ENCODE data around the gene PSMD3. TPM values are rescaled to one million over a fixed set of nuclear protein-coding genes. Genes with fewer than 3 reads are reported as not detected.

The PSMD3 gene
- 10 to 100 TPM; 80.0 to 83.1 (median 81.1) TPM for total RNA-seq
- 85.8 TPM for polyA plus RNA-seq
- long read RNA-seq, donor 1, transcript PSMD3-201 (12 exons, 2,158 nt), result major isoform, 108 of 126 reads
- long read RNA-seq, donor 1, partial matches to known transcripts, result 8 of 126 reads
- long read RNA-seq, donor 1, other reads (novel, unspliced or antisense), result 10 of 126 reads
- long read RNA-seq, donor 2, transcript PSMD3-201 (12 exons, 2,158 nt), result major isoform, 55 of 77 reads
- long read RNA-seq, donor 2, partial matches to known transcripts, result 13 of 77 reads
- long read RNA-seq, donor 2, other reads (novel, unspliced or antisense), result 9 of 77 reads
- long read RNA-seq, donor 3, transcript PSMD3-201 (12 exons, 2,158 nt), result major isoform, 309 of 352 reads
- long read RNA-seq, donor 3, partial matches to known transcripts, result 28 of 352 reads
- long read RNA-seq, donor 3, other reads (novel, unspliced or antisense), result 15 of 352 reads
- long read RNA-seq, donor 4, transcript PSMD3-201 (12 exons, 2,158 nt), result major isoform, 72 of 91 reads
- long read RNA-seq, donor 4, partial matches to known transcripts, result 12 of 91 reads
- long read RNA-seq, donor 4, other reads (novel, unspliced or antisense), result 7 of 91 reads

DNA sequence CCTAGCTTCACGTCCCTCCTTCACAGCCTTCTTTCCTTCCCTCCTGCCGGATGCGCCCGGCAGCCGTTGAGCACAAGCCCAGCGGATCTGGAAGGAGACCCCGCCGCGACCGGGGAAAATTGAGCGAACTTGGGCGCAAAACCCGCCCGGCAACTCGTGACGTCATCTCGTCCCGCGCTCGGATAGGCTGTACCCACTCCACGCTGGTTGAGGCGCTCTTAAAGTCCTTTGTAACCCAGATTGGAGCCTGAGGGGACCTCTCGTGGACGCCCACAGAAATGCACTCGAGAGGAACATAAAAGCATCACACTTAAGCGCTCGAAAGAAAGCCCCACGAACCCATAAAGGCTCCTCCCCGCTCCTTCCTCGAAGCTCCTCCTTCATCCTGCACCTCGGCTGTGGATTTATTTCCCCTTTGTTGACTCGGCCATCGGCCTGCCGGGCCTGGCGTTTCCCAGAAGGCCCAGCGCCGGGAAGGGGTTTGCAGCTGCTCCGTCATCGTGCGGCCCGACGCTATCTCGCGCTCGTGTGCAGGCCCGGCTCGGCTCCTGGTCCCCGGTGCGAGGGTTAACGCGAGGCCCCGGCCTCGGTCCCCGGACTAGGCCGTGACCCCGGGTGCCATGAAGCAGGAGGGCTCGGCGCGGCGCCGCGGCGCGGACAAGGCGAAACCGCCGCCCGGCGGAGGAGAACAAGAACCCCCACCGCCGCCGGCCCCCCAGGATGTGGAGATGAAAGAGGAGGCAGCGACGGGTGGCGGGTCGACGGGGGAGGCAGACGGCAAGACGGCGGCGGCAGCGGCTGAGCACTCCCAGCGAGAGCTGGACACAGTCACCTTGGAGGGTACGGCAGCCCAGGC lies at the start of gene PSMD3:
PSMD3 (plus strand) TSS at position 457 of the 856 bp plus-strand sequence; CDS start at position 621, 164 bp downstream.
- peak within 1 kb of the TSS; percentile 83 for H3K27ac ChIP-seq (ENCODE audit: low read length)
- DNase-seq (peak; percentile 97 to 99 (median 98)), ATAC-seq (peak; percentile 97)
- H3K9me3 ChIP-seq (ENCODE audit: control insufficient read depth, low read length), result no peaks in the 10 kb centered on the region
- WGBS, result under 1% methylated on average over 84 of the region's 84 CpGs
- intact Hi-C loops (cut with DNase I), result loop anchor here in 1 of 4 donors (2.0 kb wide), 1 partner anchor 22 kb away; no protein-coding TSS in a partner anchor
- H3K4me3 ChIP-seq (ENCODE audit: low read length), result peak within 1 kb of the TSS; percentile 81
- no peaks in the 10 kb centered on the region for H3K27me3 ChIP-seq (ENCODE audit: control insufficient read depth, insufficient read depth)
- no peaks in the 10 kb centered on the region for H3K4me1 ChIP-seq (ENCODE audit: control insufficient read depth, insufficient read depth, low read length)

DNA sequence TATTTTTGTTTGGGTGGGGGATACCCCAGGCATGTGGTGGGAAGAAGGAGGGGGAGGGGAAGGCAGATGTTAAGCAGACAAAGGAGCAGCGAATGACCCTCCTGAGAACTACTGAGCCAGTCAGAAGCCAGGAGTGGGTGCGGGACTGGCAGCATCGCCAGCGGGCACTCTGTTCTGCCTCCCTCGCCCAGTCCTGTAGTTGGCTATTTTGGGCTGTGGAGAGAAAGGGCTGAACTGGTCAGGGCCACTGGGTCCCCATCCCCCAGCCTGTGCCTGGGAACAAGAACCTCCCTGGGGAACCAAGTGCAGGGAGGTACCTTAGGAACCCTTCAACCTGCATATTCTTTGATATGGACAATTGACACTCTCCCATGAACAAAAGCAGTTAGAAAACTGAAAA lies 46.7 kb upstream of the PSMD3 start:
- intact Hi-C loops (cut with DNase I), result no loop called here
- peak; percentile 55 to 77 for ATAC-seq
- H3K27me3 ChIP-seq (ENCODE audit: control insufficient read depth, insufficient read depth), result no peaks in the 10 kb centered on the region
- peaks cover 3% of the 10 kb centered on the region for H3K4me1 ChIP-seq (ENCODE audit: control insufficient read depth, insufficient read depth, low read length)
- WGBS, result 50% methylated on average over 5 of the region's 5 CpGs
- H3K9me3 ChIP-seq (ENCODE audit: control insufficient read depth, low read length), result no peaks in the 10 kb centered on the region
- H3K27ac ChIP-seq (ENCODE audit: low read length), result peak overlapping the region; percentile 18
- H3K4me3 ChIP-seq (ENCODE audit: low read length), result no peak overlapping the region
- DNase-seq, result no peak

GRCh38 chr17:39934324-39934723 lies 46.3 kb upstream of the PSMD3 start:
- Histone ChIP-seq H3K27ac (ENCODE audit: low read length) (peak overlapping the region; percentile 66), H3K27me3 (ENCODE audit: control insufficient read depth, insufficient read depth) (no peaks in the 10 kb centered on the region), H3K4me3 (ENCODE audit: low read length) (no peak overlapping the region), H3K4me1 (ENCODE audit: control insufficient read depth, insufficient read depth, low read length) (peaks cover 3% of the 10 kb centered on the region), H3K9me3 (ENCODE audit: control insufficient read depth, low read length) (no peaks in the 10 kb centered on the region)
- ATAC-seq (no peak), DNase-seq (no peak)
- WGBS, result 81% methylated on average over 5 of the region's 5 CpGs
- intact Hi-C loops (cut with DNase I), result no loop called here

- no peaks in the 10 kb centered on the region for H3K27me3 ChIP-seq (ENCODE audit: control insufficient read depth, insufficient read depth)
- no peak overlapping the region for H3K4me3 ChIP-seq (ENCODE audit: low read length)
- DNase-seq, result no peak
- peaks cover 3% of the 10 kb centered on the region for H3K4me1 ChIP-seq (ENCODE audit: control insufficient read depth, insufficient read depth, low read length)
- 65% methylated on average over 3 of the region's 3 CpGs for WGBS
- intact Hi-C loops (cut with DNase I), result no loop called here
- no peaks in the 10 kb centered on the region for H3K9me3 ChIP-seq (ENCODE audit: control insufficient read depth, low read length)
- ATAC-seq, result no peak
- H3K27ac ChIP-seq (ENCODE audit: low read length), result no peak overlapping the region
These were observed 44.7 kb upstream of the PSMD3 start for GRCh38 chr17:39935909-39936308.

GRCh38 chr17:39937447-39937846 lies 43.2 kb upstream of the PSMD3 start:
- no peak for ATAC-seq
- H3K27me3 ChIP-seq (ENCODE audit: control insufficient read depth, insufficient read depth), result no peaks in the 10 kb centered on the region

DNA sequence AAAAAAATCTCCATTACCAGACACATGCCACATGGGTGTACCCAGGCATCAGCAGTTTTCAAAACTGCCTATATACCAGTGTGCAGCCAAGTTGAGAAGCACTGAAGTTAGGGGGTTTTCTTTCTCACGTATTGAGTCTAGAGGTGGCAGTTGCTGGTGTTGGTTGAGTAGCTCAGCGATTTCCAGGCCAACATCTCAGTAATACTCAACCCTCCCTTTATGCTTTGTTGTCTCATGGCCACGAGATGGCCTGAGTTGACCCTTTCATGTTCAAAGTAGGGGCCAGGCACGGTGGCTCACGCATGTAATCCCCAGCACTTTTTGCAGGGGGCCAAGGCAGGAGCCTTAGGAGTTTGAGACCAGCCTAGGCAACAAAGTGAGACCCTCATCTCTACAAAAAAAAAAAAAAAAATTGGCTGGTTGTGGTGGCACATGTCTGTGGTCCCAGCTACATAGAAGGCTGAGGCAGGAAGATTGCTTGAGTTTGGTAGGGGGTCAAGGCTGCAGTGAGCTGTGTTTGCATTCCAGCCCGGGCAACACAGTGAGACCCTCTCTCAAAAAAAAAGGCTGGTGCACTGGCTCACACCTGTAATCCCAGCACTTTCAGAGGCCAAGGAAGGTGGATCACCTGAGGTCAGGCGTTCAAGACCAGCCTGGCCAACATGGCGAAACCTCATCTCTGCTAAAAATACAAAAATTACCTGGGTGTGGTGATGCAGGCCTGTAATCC lies 42.3 kb upstream of the PSMD3 start:
- no peaks in the 10 kb centered on the region for H3K27me3 ChIP-seq (ENCODE audit: control insufficient read depth, insufficient read depth)
- DNase-seq, result no peak
- no peak overlapping the region for H3K4me3 ChIP-seq (ENCODE audit: low read length)
- H3K4me1 ChIP-seq (ENCODE audit: control insufficient read depth, insufficient read depth, low read length), result peaks cover 3% of the 10 kb centered on the region
- ATAC-seq, result no peak
- no peaks in the 10 kb centered on the region for H3K9me3 ChIP-seq (ENCODE audit: control insufficient read depth, low read length)
- WGBS, result 70% methylated on average over 8 of the region's 8 CpGs
- no peak overlapping the region for H3K27ac ChIP-seq (ENCODE audit: low read length)
- intact Hi-C loops (cut with DNase I), result no loop called here

More at GRCh38 chr17:39937447-39937846, 43.2 kb upstream of the PSMD3 start:
- H3K4me3 ChIP-seq (ENCODE audit: low read length), result no peak overlapping the region
- DNase-seq, result no peak
- WGBS, result 92% methylated on average over 3 of the region's 3 CpGs
- no peaks in the 10 kb centered on the region for H3K9me3 ChIP-seq (ENCODE audit: control insufficient read depth, low read length)
- H3K4me1 ChIP-seq (ENCODE audit: control insufficient read depth, insufficient read depth, low read length), result peaks cover 3% of the 10 kb centered on the region
- intact Hi-C loops (cut with DNase I), result no loop called here
- H3K27ac ChIP-seq (ENCODE audit: low read length), result no peak overlapping the region

- ATAC-seq (no peak), DNase-seq (no peak)
- 84% methylated on average over 3 of the region's 3 CpGs for WGBS
- intact Hi-C loops (cut with DNase I), result no loop called here
- no peaks in the 10 kb centered on the region for H3K9me3 ChIP-seq (ENCODE audit: control insufficient read depth, low read length)
- peaks cover 3% of the 10 kb centered on the region for H3K4me1 ChIP-seq (ENCODE audit: control insufficient read depth, insufficient read depth, low read length)
- no peak overlapping the region for H3K4me3 ChIP-seq (ENCODE audit: low read length)
- no peak overlapping the region for H3K27ac ChIP-seq (ENCODE audit: low read length)
- no peaks in the 10 kb centered on the region for H3K27me3 ChIP-seq (ENCODE audit: control insufficient read depth, insufficient read depth)
These were observed 41.5 kb upstream of the PSMD3 start for GRCh38 chr17:39939106-39939505.

- Histone ChIP-seq H3K27me3 (ENCODE audit: control insufficient read depth, insufficient read depth) (no peaks in the 10 kb centered on the region), H3K4me1 (ENCODE audit: control insufficient read depth, insufficient read depth, low read length) (peaks cover 3% of the 10 kb centered on the region), H3K27ac (ENCODE audit: low read length) (no peak overlapping the region), H3K4me3 (ENCODE audit: low read length) (no peak overlapping the region), H3K9me3 (ENCODE audit: control insufficient read depth, low read length) (no peaks in the 10 kb centered on the region)
- ATAC-seq (peak in 1 of 2 donors; percentile 23), DNase-seq (no peak)
- 45% methylated on average over 6 of the region's 6 CpGs for WGBS
- intact Hi-C loops (cut with DNase I), result no loop called here
These were observed 40.8 kb upstream of the PSMD3 start for GRCh38 chr17:39939588-39940419.

DNA sequence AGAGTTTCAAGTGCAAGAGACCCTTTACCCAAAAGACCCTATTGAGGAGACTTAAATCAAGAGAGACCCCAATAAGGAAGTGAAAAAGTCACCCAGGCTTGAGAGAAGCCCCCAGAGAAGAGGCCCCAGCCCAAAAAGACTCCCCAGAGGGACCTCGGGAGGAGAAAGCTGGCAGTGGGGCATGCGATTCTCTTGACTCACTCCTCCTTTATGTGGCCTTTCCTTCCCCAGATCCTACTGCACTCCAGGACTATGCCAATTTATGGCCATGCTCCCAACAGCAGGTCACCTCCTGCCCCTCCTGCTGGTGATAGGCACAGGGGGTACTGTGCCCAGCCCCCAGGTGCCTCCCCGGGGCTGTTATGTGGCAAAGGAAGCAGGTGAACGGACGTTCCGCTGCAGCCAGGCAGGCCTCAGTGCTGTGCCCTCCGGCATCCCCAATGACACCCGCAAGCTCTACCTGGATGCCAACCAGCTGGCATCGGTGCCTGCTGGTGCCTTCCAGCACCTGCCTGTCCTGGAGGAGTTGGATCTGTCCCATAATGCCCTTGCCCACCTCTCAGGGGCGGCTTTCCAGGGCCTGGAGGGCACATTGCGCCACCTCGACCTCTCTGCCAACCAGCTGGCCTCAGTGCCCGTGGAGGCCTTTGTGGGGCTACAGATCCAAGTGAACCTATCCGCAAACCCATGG lies 36.8 kb upstream of the PSMD3 start:
- ATAC-seq, result no peak
- DNase-seq, result no peak
- Histone ChIP-seq H3K27ac (ENCODE audit: low read length) (no peak overlapping the region), H3K27me3 (ENCODE audit: control insufficient read depth, insufficient read depth) (no peaks in the 10 kb centered on the region), H3K4me3 (ENCODE audit: low read length) (no peak overlapping the region), H3K9me3 (ENCODE audit: control insufficient read depth, low read length) (no peaks in the 10 kb centered on the region), H3K4me1 (ENCODE audit: control insufficient read depth, insufficient read depth, low read length) (no peaks in the 10 kb centered on the region)
- intact Hi-C loops (cut with DNase I), result no loop called here
- WGBS, result 89% methylated on average over 14 of the region's 14 CpGs
